CD4-positive, alpha-beta T cell (primary cell): ENCODE data around the gene TAF1C. TPM values are rescaled to one million over a fixed set of nuclear protein-coding genes. Genes with fewer than 3 reads are reported as not detected.

Source experiments
- ATAC-seq: fragments of 200-7000 bp; cut with Tn5 transposase; one replicate; pipeline ENCODE4 v1.10.0; 2022; ENCODE audit warnings: mild to moderate bottlenecking; ENCODE audit not compliant: poor library complexity
- CTCF ChIA-PET: fragments of 350-600 bp; sonication (Branson Sonifier 250); formaldehyde crosslinking; loops from one replicate; lab custom pipeline; 2021; ENCODE audit warnings: antibody characterized with exemption, inconsistent platforms; lab: Charles Lee
- POLR2A ChIA-PET: fragments of 350-600 bp; sonication (Branson Sonifier 250); formaldehyde crosslinking; loops from one replicate; lab custom pipeline; 2021; ENCODE audit warnings: antibody characterized with exemption, inconsistent platforms; lab: Charles Lee
- DNase-seq, 14 experiments: peaks; one replicate each; pipeline ENCODE4 v3.0.0-alpha.2; 2013 to 2020; ENCODE audit warnings: mixed read lengths in 2 of 14
- H3K27ac ChIP-seq, 2 donors: one replicate each; pipeline versions ENCODE4 v1.5.1 to v1.7.0; 2013; ENCODE audit warnings: low read length in 2 of 2, low read depth in 1 of 2, mild to moderate bottlenecking in 1 of 2
- H3K27me3 ChIP-seq, 2 experiments: 1 replicate in 1 of 2; 2 replicates in 1 of 2; pipeline versions ENCODE4 v1.6.1 to v1.7.0; 2013; ENCODE audit warnings: low read length in 2 of 2, control low read depth in 1 of 2, mild to moderate bottlenecking in 1 of 2, moderate library complexity in 1 of 2; ENCODE audit not compliant: insufficient read depth in 2 of 2, control insufficient read depth in 1 of 2
- H3K36me3 ChIP-seq: one replicate; pipeline ENCODE4 v1.6.1; 2013; ENCODE audit warnings: low read length, control low read depth; ENCODE audit not compliant: insufficient read depth
- H3K4me1 ChIP-seq: one replicate; pipeline ENCODE4 v1.6.1; 2013; ENCODE audit warnings: low read length, control low read depth; ENCODE audit not compliant: insufficient read depth
- H3K4me3 ChIP-seq: one replicate; pipeline ENCODE4 v1.5.1; 2013; ENCODE audit warnings: mild to moderate bottlenecking, low read length, moderate library complexity
- H3K9me3 ChIP-seq, 2 experiments: 1 replicate in 1 of 2; 2 replicates in 1 of 2; pipeline versions ENCODE4 v1.6.1 to v1.7.0; 2013; ENCODE audit warnings: low read length in 2 of 2, mild to moderate bottlenecking in 2 of 2, control low read depth in 1 of 2, moderate library complexity in 1 of 2; ENCODE audit not compliant: control insufficient read depth in 1 of 2, insufficient read depth in 1 of 2
- H3K27ac Mint-ChIP-seq: one replicate; pipeline ENCODE4 v1.8.0; 2020; ENCODE audit warnings: mixed read lengths
- H3K27me3 Mint-ChIP-seq: one replicate; pipeline ENCODE4 v1.8.0; 2021; ENCODE audit warnings: mixed read lengths
- H3K36me3 Mint-ChIP-seq: one replicate; pipeline ENCODE4 v1.8.0; 2021; ENCODE audit warnings: low read depth, mixed read lengths
- H3K4me1 Mint-ChIP-seq: one replicate; pipeline ENCODE4 v1.8.0; 2021; ENCODE audit warnings: low read depth, mixed read lengths
- H3K4me3 Mint-ChIP-seq: one replicate; pipeline ENCODE4 v1.8.0; 2020; ENCODE audit warnings: mild to moderate bottlenecking, mixed read lengths
- H3K9me3 Mint-ChIP-seq: one replicate; pipeline ENCODE4 v1.8.0; 2020; ENCODE audit warnings: mixed read lengths
- CTCF ChIP-seq: fragments of 200-600 bp; IDR thresholded peaks from one replicate; pipeline ENCODE4 v1.8.0; 2022; ENCODE audit warnings: antibody characterized with exemption, mild to moderate bottlenecking
- intact Hi-C, 2 experiments: fragments of 100-400 bp; cut with DNase I in 1 of 2; cut with micrococcal nuclease in 1 of 2; formaldehyde crosslinking; loops; one replicate each; pipeline versions ENCODE4 v1.15.1 to v1.9.0; 2023 to 2025; cut with DNase I, micrococcal nuclease
- total RNA-seq, 174 experiments: library from RNA in 2 of 174; stranded (reverse) in 2 of 174; gene quantifications; one replicate each; pipeline ENCODE4 v1.2.3 and lab custom pipeline; 2021 to 2026

The TAF1C gene
- total RNA-seq, 2 experiments from 2014 or later = 75.6 to 82.1 TPM

DNA sequence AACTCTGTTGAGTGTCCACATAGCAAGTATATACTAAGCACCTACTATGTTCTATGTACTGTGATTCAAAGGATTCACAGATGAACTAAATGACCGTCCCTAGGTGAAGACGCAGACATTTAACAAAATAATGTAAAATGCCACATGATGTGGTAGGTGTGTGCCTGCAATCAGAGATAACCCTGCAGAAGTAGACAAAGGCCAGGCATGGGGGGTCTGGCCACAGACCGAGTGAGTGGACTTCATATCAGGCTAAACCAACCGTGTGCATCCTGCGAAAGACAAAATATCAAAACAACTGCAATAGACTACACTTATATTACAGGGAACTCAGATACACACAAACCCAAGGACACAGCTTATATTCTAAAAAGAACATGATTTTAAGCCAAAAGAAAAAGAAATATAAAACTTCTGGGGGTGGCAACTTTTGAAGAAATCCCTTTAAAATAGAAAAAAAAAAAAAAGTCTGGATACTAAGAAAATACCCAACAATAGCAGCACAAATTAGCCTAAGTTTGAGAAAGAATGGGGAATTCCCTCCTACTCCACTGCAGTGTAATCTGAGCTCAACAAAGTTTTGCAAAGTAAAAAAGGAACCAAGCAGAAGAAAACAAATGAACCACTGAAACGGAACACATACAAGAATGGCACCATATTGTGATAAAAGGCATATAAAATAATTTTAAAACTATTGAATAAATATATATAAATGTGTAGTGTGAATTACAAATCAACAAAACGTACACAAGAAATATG is 54.2 kb downstream of the TAF1C start:
- no peak for DNase-seq
- Mint-ChIP-seq H3K9me3 (no peaks in the 10 kb centered on the region), H3K4me1 (no peaks in the 10 kb centered on the region), H3K27me3 (no peaks in the 10 kb centered on the region), H3K36me3 (peaks cover 30% of the 10 kb centered on the region), H3K27ac (no peak overlapping the region), H3K4me3 (no peak overlapping the region)
- no peak overlapping the region for H3K27ac ChIP-seq
- H3K9me3 ChIP-seq = no peaks in the 10 kb centered on the region
- H3K4me3 ChIP-seq = no peak overlapping the region
- H3K4me1 ChIP-seq = no peaks in the 10 kb centered on the region
- H3K27me3 ChIP-seq = no peaks in the 10 kb centered on the region
- CTCF ChIA-PET = interaction anchor here (0.7 kb wide), 1 partner anchor 13 kb away, joined by 3 read pairs; no protein-coding TSS in a partner anchor
- TF ChIP-seq CTCF = no peak
- peaks cover 14% of the 10 kb centered on the region for H3K36me3 ChIP-seq
- no peak for ATAC-seq
- intact Hi-C loops = no loop called here
- POLR2A ChIA-PET = no interaction called here

GRCh38 chr16:84131117-84131516 is 55.7 kb downstream of the TAF1C start:
- no peaks in the 10 kb centered on the region for H3K9me3 Mint-ChIP-seq
- no peak for TF ChIP-seq CTCF
- POLR2A ChIA-PET = interaction anchor here (0.6 kb wide), 1 partner anchor 17 kb away, joined by 5 read pairs; no protein-coding TSS in a partner anchor

More at GRCh38 chr16:84131117-84131516, 55.7 kb downstream of the TAF1C start:
- no peaks in the 10 kb centered on the region for H3K27me3 Mint-ChIP-seq
- H3K4me1 ChIP-seq = no peaks in the 10 kb centered on the region
- no peak overlapping the region for H3K4me3 ChIP-seq
- no peaks in the 10 kb centered on the region for H3K9me3 ChIP-seq
- no peaks in the 10 kb centered on the region for H3K27me3 ChIP-seq
- no peak for ATAC-seq
- intact Hi-C loops = no loop called here
- no peak for DNase-seq
- CTCF ChIA-PET = interaction anchor here (2.5 kb wide), 1 partner anchor 56 kb away, joined by 8 read pairs; the partner anchor contains the start of gene TAF1C
- peaks cover 17% of the 10 kb centered on the region for H3K36me3 ChIP-seq
- H3K4me3 Mint-ChIP-seq = no peak overlapping the region
- H3K27ac Mint-ChIP-seq = no peak overlapping the region
- peaks cover 37% of the 10 kb centered on the region for H3K36me3 Mint-ChIP-seq
- H3K4me1 Mint-ChIP-seq = no peaks in the 10 kb centered on the region
- no peak overlapping the region for H3K27ac ChIP-seq

Other genes with a start within 250 kb of the TAF1C start
- 1 to 10 TPM; 2.1 to 2.6 TPM for gene OSGIN1, start 233.8 kb downstream of the TAF1C start, total RNA-seq
- gene NECAB2, start 218.8 kb downstream of the TAF1C start, total RNA-seq = not detected
- not detected for gene SLC38A8, start 144.3 kb downstream of the TAF1C start, total RNA-seq
- gene MBTPS1, start 70.1 kb downstream of the TAF1C start, total RNA-seq = 100 to 1,000 TPM; 121 to 122 TPM
- gene HSDL1, start 41.9 kb downstream of the TAF1C start, total RNA-seq = 10 to 100 TPM in 1 of 2 experiments, 1 to 10 TPM in 1; 9.4 to 12.1 TPM
- not detected for gene DNAAF1, start 41.7 kb downstream of the TAF1C start, total RNA-seq
- under 1 TPM in 1 of 2 experiments, not detected in 1; 0.59 TPM for gene ADAD2, start 4.1 kb upstream of the TAF1C start, total RNA-seq
- gene KCNG4, start 53.0 kb upstream of the TAF1C start, total RNA-seq = not detected
- gene WFDC1, start 107.8 kb upstream of the TAF1C start, total RNA-seq = not detected
- gene ATP2C2, start 181.5 kb upstream of the TAF1C start, total RNA-seq = not detected